T47D (cell line): ENCODE data around the gene CCL17.

Experiments used
- DNase-seq, 2 experiments: peaks; one replicate each; pipeline versions ENCODE4 v3.0.0 to v3.0.0-alpha.2; 2011 to 2012; ENCODE audit warnings: low read depth in 1 of 2, low spot score in 1 of 2
- JUND ChIP-seq: IDR thresholded peaks from 2 replicates; pipeline ENCODE4 v1.6.1; 2012; ENCODE audit warnings: low read depth
- in situ Hi-C: cut with HindIII; loops from 2 replicates; pipeline ENCODE4 v1.10.0; 2016; ENCODE audit warnings: low sequenced_read_pairs, low pct_unique_long_range_greater_than_20kb

CCL17 gene

GRCh38 chr16:57382535-57383275, 21.9 kb upstream of the CCL17 start:
- in situ Hi-C loops: no loop called here
- DNase-seq: no peak
- no peak for TF ChIP-seq JUND

DNA sequence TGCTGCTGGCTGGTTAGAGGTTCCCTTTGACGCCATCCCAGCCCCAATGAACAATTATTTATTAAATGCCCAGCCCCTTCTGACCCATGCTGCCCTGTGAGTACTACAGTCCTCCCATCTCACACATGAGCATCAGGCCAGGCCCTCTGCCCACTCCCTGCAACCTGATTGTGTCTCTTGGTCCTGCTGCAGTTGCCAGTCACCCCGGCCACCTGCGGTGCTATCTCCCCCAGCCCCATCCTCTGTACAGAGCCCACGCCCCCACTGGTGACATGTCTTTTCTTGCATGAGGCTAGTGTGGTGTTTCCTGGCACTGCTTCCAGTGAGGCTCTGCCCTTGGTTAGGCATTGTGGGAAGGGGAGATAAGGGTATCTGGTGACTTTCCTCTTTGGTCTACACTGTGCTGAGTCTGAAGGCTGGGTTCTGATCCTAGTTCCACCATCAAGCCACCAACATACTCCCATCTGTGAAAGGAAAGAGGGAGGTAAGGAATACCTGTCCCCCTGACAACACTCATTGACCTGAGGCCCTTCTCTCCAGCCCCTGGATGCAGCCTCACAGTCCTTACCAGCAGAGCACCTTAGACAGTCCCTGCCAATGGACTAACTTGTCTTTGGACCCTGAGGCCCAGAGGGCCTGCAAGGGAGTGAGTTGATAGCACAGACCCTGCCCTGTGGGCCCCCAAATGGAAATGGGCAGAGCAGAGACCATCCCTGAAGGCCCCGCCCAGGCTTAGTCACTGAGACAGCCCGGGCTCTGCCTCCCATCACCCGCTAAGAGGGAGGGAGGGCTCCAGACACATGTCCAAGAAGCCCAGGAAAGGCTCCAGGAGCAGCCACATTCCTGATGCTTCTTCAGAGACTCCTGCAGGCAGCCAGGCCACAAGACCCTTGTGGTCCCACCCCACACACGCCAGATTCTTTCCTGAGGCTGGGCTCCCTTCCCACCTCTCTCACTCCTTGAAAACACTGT, 21.0 kb upstream of the CCL17 start:
- in situ Hi-C loops: no loop called here
- no peak for TF ChIP-seq JUND
- DNase-seq: no peak

- in situ Hi-C loops: no loop called here
- no peak for DNase-seq
- no peak for TF ChIP-seq JUND
These were observed 20.1 kb upstream of the CCL17 start for GRCh38 chr16:57384248-57385070.

- in situ Hi-C loops: no loop called here
- TF ChIP-seq JUND: no peak
- DNase-seq: no peak
These were observed 19.5 kb upstream of the CCL17 start for GRCh38 chr16:57385083-57385482.

DNA sequence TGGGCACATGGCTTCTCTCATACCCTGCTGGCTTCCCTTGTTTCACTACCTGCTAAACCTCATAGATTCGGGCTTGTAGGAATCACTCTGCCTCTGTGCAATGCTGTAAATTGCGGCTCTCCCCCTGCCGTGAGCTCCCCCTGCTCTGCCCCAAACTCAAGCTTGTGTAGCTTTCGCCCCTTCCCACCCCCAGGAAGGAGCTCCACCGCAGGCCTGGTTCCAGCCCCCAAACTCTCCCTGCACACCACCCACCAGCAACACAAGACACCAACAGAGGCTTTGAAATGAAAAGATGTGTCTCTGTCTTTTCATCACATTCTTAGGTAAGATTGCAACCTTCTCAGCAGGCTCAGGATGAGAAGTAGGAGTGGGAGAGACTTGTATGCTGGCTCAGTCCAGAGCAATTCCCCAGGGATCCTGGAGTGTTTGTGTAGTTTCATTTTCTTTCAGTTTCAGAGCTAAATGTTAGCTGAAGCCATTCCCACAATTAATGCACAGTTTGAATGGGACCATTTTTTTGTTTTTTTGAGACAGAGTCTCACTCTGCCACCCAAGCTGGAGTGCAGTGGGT, 18.1 kb upstream of the CCL17 start:
- DNase-seq: no peak
- in situ Hi-C loops: no loop called here
- TF ChIP-seq JUND: no peak

DNA sequence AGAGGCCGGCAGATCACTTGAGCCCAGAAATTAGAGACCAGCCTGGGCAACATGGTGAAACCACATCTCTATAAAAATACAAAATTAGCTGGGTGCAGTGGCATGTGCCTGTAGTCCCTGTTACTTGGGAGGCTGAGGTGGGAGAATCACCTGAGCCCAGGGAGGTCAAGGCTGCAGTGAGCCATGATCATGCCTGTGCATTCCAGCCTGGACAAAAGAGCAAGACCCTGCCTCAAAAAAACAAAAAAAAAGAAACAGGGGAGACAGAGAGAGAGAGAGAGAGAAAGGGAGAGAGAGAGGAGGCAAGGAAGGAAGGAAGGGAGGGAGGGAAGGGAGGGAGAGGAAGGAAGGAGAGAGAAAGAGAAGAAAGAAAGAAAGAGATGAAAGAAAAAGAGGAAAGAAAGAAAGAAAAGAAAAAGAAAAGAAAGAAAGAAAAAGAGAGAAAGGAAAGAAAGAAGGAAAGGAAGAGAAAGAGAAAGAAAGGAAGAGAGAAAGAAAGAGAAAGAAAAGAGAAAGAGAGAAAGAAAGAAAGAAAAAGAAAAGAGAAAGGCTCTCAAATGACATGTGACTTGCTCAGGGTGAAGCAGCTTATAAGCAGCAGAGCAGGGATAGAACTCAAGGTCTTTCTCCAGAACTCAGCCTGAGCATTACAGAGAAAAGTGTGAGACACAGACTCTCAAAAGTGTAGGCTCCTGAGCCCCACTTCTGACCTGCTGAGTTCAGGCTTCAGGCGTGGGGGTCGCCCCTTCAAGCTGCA, 16.8 kb upstream of the CCL17 start:
- DNase-seq: no peak
- in situ Hi-C loops: no loop called here
- TF ChIP-seq JUND: no peak

GRCh38 chr16:57388359-57389086, 16.0 kb upstream of the CCL17 start:
- no peak for DNase-seq
- in situ Hi-C loops: no loop called here
- TF ChIP-seq JUND: no peak

- in situ Hi-C loops: no loop called here
- no peak for TF ChIP-seq JUND
These were observed 15.5 kb upstream of the CCL17 start for GRCh38 chr16:57389087-57389468.

GRCh38 chr16:57390636-57391295, 13.8 kb upstream of the CCL17 start:
- no peak for DNase-seq
- no peak for TF ChIP-seq JUND
- in situ Hi-C loops: no loop called here

More at GRCh38 chr16:57389087-57389468, 15.5 kb upstream of the CCL17 start:
- no peak for DNase-seq

- DNase-seq: no peak
- TF ChIP-seq JUND: no peak
- in situ Hi-C loops: no loop called here
These were observed 13.3 kb upstream of the CCL17 start for GRCh38 chr16:57391300-57391699.
